NCI-H526 (cell line): ENCODE measurements around the gene ASPM.
"Not testable (repeated sequence)": the region's sequence is repeated elsewhere in the genome, so short reads cannot be mapped to it uniquely, and the experiment has no call there.

ENCODE experiments used
- DNase-seq, 2 experiments: peaks; one replicate each; lab custom pipeline; 2025; lab: John Stamatoyannopoulos, UW

Gene ASPM

DNA sequence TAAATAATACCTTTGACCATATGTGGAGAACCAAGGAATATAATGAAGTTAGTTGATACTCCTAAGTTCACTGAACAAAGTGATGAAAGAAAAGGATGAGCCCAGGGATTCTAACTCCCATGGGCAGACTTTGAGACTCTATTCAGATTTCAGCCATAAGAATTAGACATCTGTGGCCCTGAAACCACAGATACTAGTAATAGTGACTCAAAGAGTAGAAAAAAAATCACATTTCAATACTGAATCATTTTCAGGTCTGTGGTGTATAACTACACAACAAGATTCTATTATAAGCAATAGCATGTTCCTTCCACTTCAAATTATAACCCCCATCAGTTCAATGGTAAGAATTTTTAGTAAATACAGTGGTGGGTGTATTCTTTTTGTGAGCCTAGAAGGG, 63.0 kb downstream of the ASPM start:
- DNase-seq, result no peak

DNA sequence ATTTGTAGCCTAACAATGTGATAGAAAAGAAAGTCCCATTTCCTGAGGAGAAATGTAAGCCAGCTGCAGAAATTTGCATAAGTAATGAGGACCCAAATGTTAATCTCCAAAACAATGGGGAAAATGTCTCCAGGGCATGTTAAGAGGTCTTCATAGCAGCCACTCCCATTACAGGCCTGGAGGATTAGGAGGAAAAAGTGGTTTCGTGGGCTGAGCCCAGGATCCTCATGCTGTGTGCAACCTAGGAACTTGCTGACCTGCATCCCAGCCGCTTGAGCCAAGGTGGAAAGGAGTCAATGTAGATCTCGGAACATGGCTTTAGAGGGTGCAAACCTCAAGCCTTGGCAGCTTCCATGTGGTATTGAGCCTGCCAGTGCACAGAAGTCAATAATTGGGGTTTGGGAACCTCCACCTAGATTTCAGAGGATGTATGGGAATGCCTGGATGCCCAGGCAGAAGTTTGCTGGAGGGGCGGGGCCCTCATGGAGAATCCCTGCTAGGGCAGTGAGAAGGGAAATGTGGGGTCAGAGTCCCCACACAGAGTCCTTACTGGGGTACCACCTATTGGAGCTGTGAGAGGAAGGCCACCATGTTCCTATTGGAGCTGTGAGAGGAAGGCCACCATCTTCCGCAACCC, 65.2 kb downstream of the ASPM start:
- DNase-seq, result no peak

GRCh38 chr1:197080323-197080722, 66.1 kb downstream of the ASPM start:
- no peak for DNase-seq

DNA sequence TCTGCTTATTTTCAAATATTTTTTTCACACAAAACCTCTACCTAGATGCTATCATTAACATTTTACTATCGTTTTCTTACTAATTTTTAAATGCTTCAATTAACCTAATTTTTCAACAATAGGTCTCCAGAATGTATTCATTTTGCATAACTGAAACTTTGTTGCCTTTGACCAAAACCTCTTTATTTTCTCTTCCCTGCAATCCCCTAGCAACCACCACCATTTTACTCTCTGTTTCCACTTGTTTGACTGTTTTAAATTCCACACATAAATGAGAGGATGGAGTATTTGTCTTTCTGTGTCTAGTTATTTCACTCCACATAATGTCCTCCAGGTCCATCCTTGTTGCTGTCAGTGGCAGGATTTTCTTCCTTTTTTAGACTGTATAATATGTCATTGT, 69.9 kb downstream of the ASPM start:
- DNase-seq, result no peak

GRCh38 chr1:197073978-197074377, 72.5 kb downstream of the ASPM start:
- no peak for DNase-seq

GRCh38 chr1:197067457-197067818, 79.0 kb downstream of the ASPM start:
- no peak for DNase-seq

DNA sequence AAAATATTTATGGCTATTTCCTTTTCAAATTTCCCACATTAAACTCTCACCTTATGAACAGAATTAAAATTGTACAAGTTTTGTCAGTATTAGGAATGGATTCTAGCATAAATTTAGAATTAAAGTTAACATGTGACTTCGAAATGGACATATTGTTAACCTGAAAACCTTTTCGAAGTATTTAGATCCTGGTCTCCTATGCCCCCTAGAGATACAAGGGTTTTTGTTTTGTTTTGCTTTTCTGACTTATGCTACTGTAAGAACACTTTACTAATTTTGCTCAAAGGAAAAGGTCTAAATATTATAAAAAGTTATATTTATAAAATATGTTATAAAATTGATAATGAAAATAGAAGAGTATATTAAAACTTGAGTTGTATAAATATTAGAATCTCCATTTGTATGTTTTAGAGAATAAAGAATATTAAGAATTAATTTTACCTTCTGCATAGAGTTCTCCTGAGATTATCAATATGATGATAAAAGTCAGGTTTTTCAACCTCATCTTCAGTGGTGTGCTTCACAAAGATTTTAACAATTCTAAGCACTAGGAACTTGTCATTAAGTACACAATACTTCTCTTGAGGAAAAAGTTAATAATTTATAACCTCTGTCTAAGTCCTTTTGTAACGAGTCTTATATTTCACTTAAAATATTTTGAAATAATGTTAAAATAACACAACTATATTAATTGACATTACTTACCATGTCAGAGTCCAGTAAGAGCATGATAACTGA, 79.6 kb downstream of the ASPM start, which contains the start of gene F13B:
TSS of gene F13B (minus strand) at position 542 of the 738 bp plus-strand sequence. CDS start at position 505, 37 bp downstream.
- no peak for DNase-seq

DNA sequence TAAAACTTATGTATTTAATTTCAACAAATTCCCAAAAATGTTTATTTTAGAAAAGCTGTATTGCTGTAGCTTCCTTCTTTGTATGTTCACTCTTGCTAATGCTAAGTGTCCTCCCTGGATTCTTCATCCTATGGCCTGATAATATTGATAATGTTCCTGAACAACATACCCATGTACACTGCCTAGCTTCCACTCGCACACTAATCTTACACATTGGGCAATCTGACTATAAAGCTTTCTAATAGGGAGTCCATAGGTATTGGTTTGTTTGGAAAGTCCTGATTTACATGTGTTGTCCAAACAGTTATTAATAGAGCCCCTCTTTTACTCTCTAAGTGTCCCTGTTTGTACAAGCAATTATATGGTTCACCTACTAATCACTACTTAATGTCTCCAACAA, 80.2 kb downstream of the ASPM start:
- no peak for DNase-seq

- DNase-seq, result no peak
Observed at GRCh38 chr1:197065559-197065958, 80.9 kb downstream of the ASPM start.

GRCh38 chr1:197063212-197063611, 83.3 kb downstream of the ASPM start:
- no peak for DNase-seq

- no peak for DNase-seq
Observed at GRCh38 chr1:197062692-197063091, 83.8 kb downstream of the ASPM start.

DNA sequence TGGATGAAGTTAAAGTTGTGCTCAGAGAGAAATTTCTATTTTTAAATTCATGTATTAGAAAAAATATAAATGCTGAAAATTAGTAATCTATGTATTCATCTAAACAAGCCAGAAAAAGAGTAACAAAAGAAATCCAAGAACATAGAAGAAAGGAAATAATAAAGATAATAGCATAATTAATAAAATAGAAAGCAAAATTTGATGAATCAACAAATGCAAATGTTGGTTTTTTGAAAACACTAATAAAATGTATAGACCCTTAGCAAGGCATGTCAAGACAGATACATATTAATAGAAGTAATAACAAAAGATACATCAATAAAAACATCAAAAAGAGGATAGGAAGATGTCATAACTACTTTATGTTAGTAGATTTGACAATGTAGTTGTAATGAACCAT, 97.4 kb downstream of the ASPM start:
- DNase-seq, result no peak

GRCh38 chr1:197042676-197043341, 103.7 kb downstream of the ASPM start:
- DNase-seq, result no peak

DNA sequence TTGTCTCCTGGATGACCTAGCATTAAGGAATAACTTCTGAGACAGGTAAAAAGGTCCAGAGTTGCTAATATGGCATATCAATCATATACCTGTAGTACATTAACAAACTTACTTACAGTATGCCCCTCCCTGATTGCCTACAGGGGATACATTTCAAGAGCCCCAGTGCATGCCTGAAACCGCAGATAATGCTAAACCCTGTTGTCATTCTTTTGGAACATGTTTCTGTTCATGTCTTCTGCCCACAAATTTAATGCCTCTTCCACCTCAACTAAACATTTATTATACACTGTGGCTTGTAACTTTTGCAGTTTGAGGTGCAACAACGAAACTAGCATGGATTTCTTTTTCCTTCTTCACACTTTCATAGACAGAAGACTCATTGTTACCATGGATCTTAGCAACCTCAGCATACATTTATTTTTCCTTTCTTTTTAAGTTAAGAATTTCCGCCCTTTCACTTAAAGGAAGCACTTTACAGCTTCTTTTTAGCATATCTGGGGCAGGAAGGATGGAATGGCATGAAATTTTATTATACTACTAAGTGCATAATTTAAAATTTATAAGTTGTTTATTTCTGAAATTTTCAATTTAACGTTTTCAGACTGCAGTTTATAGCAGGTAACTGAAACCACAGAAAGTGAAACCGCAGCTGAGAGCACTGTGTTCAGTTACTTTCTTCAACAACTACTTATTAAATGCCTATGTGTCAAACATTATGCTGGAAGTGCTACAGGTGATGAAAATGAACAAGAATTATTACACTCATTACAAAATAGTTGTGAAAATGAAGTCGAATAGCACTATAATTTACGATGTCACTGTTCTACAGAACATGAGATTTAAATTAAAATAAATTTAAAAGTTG, 104.7 kb downstream of the ASPM start:
- no peak for DNase-seq

DNA sequence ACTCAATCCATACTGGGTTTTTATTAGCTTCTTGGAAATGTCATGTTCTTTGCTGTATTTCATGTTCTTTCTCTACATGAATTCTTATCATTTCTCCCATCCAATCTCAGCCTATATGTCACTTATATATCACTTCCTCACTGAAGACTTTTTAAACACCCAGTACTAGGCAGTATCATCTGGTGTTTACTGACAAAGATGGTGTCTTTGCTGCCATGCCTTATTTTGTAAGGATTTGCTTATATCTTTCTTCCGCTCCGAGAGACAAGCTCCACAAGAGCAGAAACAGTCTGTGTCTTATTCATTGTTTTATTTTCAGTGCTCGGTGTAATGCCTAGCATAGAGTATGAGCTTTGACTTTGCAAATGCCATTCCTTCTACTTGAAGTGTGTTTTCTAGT, 109.6 kb downstream of the ASPM start:
- DNase-seq, result no peak

- DNase-seq, result not testable (repeated sequence)
Observed at GRCh38 chr1:197034631-197035339, 111.7 kb downstream of the ASPM start.
